ENCODE data around the gene CDKL1. TPM values are rescaled to one million over a fixed set of nuclear protein-coding genes. Genes with fewer than 3 reads are reported as not detected.

The CDKL1 gene
- total and polyA plus RNA-seq, 2 experiments from 2014 or later = 1.9 to 13.1 TPM

GRCh38 chr14:50375760-50376159 lies 20.9 kb downstream of the CDKL1 start:
- no peak overlapping the region for H3K4me3 ChIP-seq

GRCh38 chr14:50373959-50374358 lies 22.7 kb downstream of the CDKL1 start:
- H3K9me3 ChIP-seq (ENCODE audit: low read depth) = no peaks in the 10 kb centered on the region
- 58% methylated on average over 3 of the region's 3 CpGs for WGBS (ENCODE audit: low lambda C conversion rate, missing lambda C conversion rate)
- no peaks in the 10 kb centered on the region for H3K4me1 ChIP-seq (ENCODE audit: insufficient read depth)
- no peaks in the 10 kb centered on the region for H3K36me3 ChIP-seq (replicated peaks; ENCODE audit: insufficient read depth, low read depth)
- no peaks in the 10 kb centered on the region for H3K9me2 ChIP-seq (replicated peaks; ENCODE audit: insufficient read depth)
- TF ChIP-seq CTCF (IDR thresholded peaks at IDR 0.05; ENCODE audit: poor library complexity) (no peak), EZH2phosphoT487 (IDR thresholded peaks at IDR 0.05; ENCODE audit: low read depth, severe bottlenecking, unreplicated experiment) (no peak), EZH2 (IDR thresholded peaks at IDR 0.05; ENCODE audit: borderline replicate concordance) (no peak)
- no peak overlapping the region for H3K27ac ChIP-seq
- H3K4me2 ChIP-seq = no peak overlapping the region
- H3K4me3 ChIP-seq = no peak overlapping the region
- no peaks in the 10 kb centered on the region for H3K79me2 ChIP-seq
- no peak for DNase-seq (ENCODE audit: low spot score)
- no peaks in the 10 kb centered on the region for H3K27me3 ChIP-seq
- no peak overlapping the region for H2AFZ ChIP-seq
- no peaks in the 10 kb centered on the region for H4K20me1 ChIP-seq (ENCODE audit: insufficient read depth, poor library complexity, severe bottlenecking)

More at GRCh38 chr14:50375760-50376159, 20.9 kb downstream of the CDKL1 start:
- Histone ChIP-seq H3K4me1 (ENCODE audit: insufficient read depth) (no peaks in the 10 kb centered on the region), H4K20me1 (ENCODE audit: insufficient read depth, poor library complexity, severe bottlenecking) (no peaks in the 10 kb centered on the region), H2AFZ (no peak overlapping the region), H3K36me3 (replicated peaks; ENCODE audit: insufficient read depth, low read depth) (no peaks in the 10 kb centered on the region), H3K4me2 (no peak overlapping the region), H3K27ac (no peak overlapping the region), H3K79me2 (no peaks in the 10 kb centered on the region), H3K9me2 (replicated peaks; ENCODE audit: insufficient read depth) (no peaks in the 10 kb centered on the region), H3K27me3 (no peaks in the 10 kb centered on the region), H3K9me3 (ENCODE audit: low read depth) (no peaks in the 10 kb centered on the region)
- WGBS (ENCODE audit: low lambda C conversion rate, missing lambda C conversion rate) = 96% methylated on average over 5 of the region's 5 CpGs
- no peak for DNase-seq (ENCODE audit: low spot score)
- TF ChIP-seq EZH2phosphoT487 (IDR thresholded peaks at IDR 0.05; ENCODE audit: low read depth, severe bottlenecking, unreplicated experiment) (no peak), CTCF (IDR thresholded peaks at IDR 0.05; ENCODE audit: poor library complexity) (no peak), EZH2 (IDR thresholded peaks at IDR 0.05; ENCODE audit: borderline replicate concordance) (no peak)

- H4K20me1 ChIP-seq (ENCODE audit: insufficient read depth, poor library complexity, severe bottlenecking) = no peaks in the 10 kb centered on the region
- WGBS (ENCODE audit: low lambda C conversion rate, missing lambda C conversion rate) = 98% methylated on average over 4 of the region's 4 CpGs
- no peaks in the 10 kb centered on the region for H3K36me3 ChIP-seq (replicated peaks; ENCODE audit: insufficient read depth, low read depth)
- DNase-seq (ENCODE audit: low spot score) = no peak
- no peak overlapping the region for H2AFZ ChIP-seq
- no peak for TF ChIP-seq EZH2phosphoT487 (IDR thresholded peaks at IDR 0.05; ENCODE audit: low read depth, severe bottlenecking, unreplicated experiment)
- TF ChIP-seq CTCF (IDR thresholded peaks at IDR 0.05; ENCODE audit: poor library complexity) = no peak
- TF ChIP-seq EZH2 (IDR thresholded peaks at IDR 0.05; ENCODE audit: borderline replicate concordance) = no peak
- no peak overlapping the region for H3K4me3 ChIP-seq
- no peaks in the 10 kb centered on the region for H3K9me3 ChIP-seq (ENCODE audit: low read depth)
- no peak overlapping the region for H3K4me2 ChIP-seq
- no peaks in the 10 kb centered on the region for H3K27me3 ChIP-seq
- H3K4me1 ChIP-seq (ENCODE audit: insufficient read depth) = no peaks in the 10 kb centered on the region
- no peak overlapping the region for H3K27ac ChIP-seq
- no peaks in the 10 kb centered on the region for H3K9me2 ChIP-seq (replicated peaks; ENCODE audit: insufficient read depth)
- no peaks in the 10 kb centered on the region for H3K79me2 ChIP-seq
Observed at GRCh38 chr14:50371546-50371945, 25.1 kb downstream of the CDKL1 start.

DNA sequence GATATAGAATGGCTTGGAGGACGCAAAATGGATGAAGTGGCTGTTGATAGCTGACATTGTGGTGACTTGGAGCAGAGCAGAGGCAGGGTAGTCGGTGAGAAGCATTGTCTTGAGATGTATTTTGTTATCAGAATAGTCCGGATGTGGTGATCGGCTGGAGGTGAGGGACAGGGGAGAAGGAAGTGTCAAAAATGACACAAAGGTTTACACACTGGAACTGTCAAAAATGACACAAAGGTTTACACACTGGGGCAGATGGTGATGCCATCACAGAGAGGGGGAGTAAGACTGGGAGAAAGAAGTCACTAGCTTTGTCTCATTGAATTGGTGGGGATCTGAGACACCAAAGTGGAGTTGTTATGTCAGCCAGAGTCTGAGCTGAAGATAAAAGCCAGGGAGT lies 30.1 kb downstream of the CDKL1 start:
- Histone ChIP-seq H3K27me3 (no peaks in the 10 kb centered on the region), H3K4me1 (ENCODE audit: insufficient read depth) (peaks cover 10% of the 10 kb centered on the region), H3K27ac (no peak overlapping the region), H3K9me2 (replicated peaks; ENCODE audit: insufficient read depth) (no peaks in the 10 kb centered on the region), H3K79me2 (no peaks in the 10 kb centered on the region), H3K4me3 (no peak overlapping the region), H3K4me2 (no peak overlapping the region), H3K9me3 (ENCODE audit: low read depth) (no peaks in the 10 kb centered on the region), H2AFZ (no peak overlapping the region), H4K20me1 (ENCODE audit: insufficient read depth, poor library complexity, severe bottlenecking) (no peaks in the 10 kb centered on the region), H3K36me3 (replicated peaks; ENCODE audit: insufficient read depth, low read depth) (no peaks in the 10 kb centered on the region)
- TF ChIP-seq EZH2 (IDR thresholded peaks at IDR 0.05; ENCODE audit: borderline replicate concordance) (no peak), EZH2phosphoT487 (IDR thresholded peaks at IDR 0.05; ENCODE audit: low read depth, severe bottlenecking, unreplicated experiment) (no peak), CTCF (IDR thresholded peaks at IDR 0.05; ENCODE audit: poor library complexity) (no peak)
- no peak for DNase-seq (ENCODE audit: low spot score)
- 91% methylated on average over 4 of the region's 4 CpGs for WGBS (ENCODE audit: low lambda C conversion rate, missing lambda C conversion rate)
